Measurements from ENCODE around the gene AUTS2. TPM values are rescaled to one million over a fixed set of nuclear protein-coding genes. Genes with fewer than 3 reads are reported as not detected.

The AUTS2 gene
- total RNA-seq, 1 donor from 2014 or later = 125 TPM

DNA sequence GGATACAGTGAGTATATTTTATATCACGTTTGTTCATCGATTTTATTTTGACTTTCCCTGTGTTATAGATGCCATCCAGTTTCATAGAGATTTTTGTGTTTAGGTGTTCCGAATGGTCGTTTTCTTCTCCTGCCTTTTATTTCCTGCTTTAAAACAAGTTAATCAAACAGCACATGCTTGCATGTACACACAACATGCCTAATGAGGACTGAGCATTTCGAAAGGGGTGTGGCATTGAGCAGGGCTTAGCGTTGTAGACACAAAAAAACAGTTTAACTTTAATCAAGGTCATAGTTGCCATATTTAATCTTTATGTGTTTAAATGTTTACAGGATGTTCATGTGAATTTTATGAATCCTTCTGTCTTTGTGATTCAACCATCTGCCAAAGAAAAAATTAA lies 1103.2 kb downstream of the AUTS2 start:
- Mint-ChIP-seq H3K9me3 (ENCODE audit: low read depth) (no peaks in the 10 kb centered on the region), H3K27ac (no peak overlapping the region), H3K36me3 (ENCODE audit: insufficient read depth) (peaks cover 19% of the 10 kb centered on the region), H3K27me3 (peaks cover 45% of the 10 kb centered on the region), H3K4me1 (ENCODE audit: low read depth) (peaks cover 29% of the 10 kb centered on the region), H3K4me3 (ENCODE audit: low read depth) (no peak overlapping the region)
- DNase-seq (ENCODE audit: low spot score, unreplicated experiment) = no peak
- TF ChIP-seq, protein P1, sequence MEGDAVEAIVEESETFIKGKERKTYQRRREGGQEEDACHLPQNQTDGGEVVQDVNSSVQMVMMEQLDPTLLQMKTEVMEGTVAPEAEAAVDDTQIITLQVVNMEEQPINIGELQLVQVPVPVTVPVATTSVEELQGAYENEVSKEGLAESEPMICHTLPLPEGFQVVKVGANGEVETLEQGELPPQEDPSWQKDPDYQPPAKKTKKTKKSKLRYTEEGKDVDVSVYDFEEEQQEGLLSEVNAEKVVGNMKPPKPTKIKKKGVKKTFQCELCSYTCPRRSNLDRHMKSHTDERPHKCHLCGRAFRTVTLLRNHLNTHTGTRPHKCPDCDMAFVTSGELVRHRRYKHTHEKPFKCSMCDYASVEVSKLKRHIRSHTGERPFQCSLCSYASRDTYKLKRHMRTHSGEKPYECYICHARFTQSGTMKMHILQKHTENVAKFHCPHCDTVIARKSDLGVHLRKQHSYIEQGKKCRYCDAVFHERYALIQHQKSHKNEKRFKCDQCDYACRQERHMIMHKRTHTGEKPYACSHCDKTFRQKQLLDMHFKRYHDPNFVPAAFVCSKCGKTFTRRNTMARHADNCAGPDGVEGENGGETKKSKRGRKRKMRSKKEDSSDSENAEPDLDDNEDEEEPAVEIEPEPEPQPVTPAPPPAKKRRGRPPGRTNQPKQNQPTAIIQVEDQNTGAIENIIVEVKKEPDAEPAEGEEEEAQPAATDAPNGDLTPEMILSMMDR (IDR thresholded peaks at IDR 0.05; ENCODE audit: unreplicated experiment) = no peak

GRCh38 chr7:70701991-70702390 lies 1103.7 kb downstream of the AUTS2 start:
- TF ChIP-seq, protein P1 (IDR thresholded peaks at IDR 0.05; ENCODE audit: unreplicated experiment) = no peak
- H3K9me3 Mint-ChIP-seq (ENCODE audit: low read depth) = no peaks in the 10 kb centered on the region
- no peak for DNase-seq (ENCODE audit: low spot score, unreplicated experiment)
- peaks cover 24% of the 10 kb centered on the region for H3K4me1 Mint-ChIP-seq (ENCODE audit: low read depth)
- H3K27ac Mint-ChIP-seq = no peak overlapping the region
- no peak overlapping the region for H3K4me3 Mint-ChIP-seq (ENCODE audit: low read depth)
- H3K27me3 Mint-ChIP-seq = peaks cover 45% of the 10 kb centered on the region
- peaks cover 19% of the 10 kb centered on the region for H3K36me3 Mint-ChIP-seq (ENCODE audit: insufficient read depth)

GRCh38 chr7:70703785-70704184 lies 1105.5 kb downstream of the AUTS2 start:
- H3K27ac Mint-ChIP-seq = no peak overlapping the region
- H3K4me1 Mint-ChIP-seq (ENCODE audit: low read depth) = peaks cover 20% of the 10 kb centered on the region
- TF ChIP-seq, protein P1 (IDR thresholded peaks at IDR 0.05; ENCODE audit: unreplicated experiment) = no peak

DNA sequence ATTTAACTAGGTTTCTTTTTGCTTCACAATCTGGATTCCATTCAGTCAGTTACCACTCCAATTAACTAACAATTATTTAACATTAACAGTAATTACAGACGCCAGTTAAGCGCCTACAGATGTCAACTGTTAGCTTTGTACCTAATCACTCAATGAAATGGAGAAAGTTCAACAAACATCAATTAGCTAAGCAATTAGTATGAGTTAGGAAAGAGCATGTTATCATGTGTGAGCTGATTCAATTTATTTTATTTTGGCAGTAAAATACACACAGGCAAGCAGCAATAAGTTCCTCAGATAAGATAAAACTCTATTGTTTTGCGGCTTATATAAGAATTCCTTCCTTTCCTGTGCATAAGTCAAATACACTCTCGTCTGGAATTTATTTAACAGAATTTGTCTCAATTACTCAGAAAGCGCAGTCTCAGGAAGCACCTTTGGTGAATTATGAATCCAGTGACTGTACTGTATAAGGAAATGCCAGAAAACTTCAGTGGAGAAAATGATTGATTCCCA lies 1106.6 kb downstream of the AUTS2 start:
- Mint-ChIP-seq H3K4me1 (ENCODE audit: low read depth) (peaks cover 23% of the 10 kb centered on the region), H3K4me3 (ENCODE audit: low read depth) (no peak overlapping the region), H3K27me3 (peaks cover 45% of the 10 kb centered on the region), H3K27ac (no peak overlapping the region), H3K9me3 (ENCODE audit: low read depth) (no peaks in the 10 kb centered on the region), H3K36me3 (ENCODE audit: insufficient read depth) (peaks cover 17% of the 10 kb centered on the region)
- DNase-seq (ENCODE audit: low spot score, unreplicated experiment) = no peak
- TF ChIP-seq, protein P1 (IDR thresholded peaks at IDR 0.05; ENCODE audit: unreplicated experiment) = no peak

More at GRCh38 chr7:70703785-70704184, 1105.5 kb downstream of the AUTS2 start:
- H3K27me3 Mint-ChIP-seq = peaks cover 47% of the 10 kb centered on the region
- no peaks in the 10 kb centered on the region for H3K9me3 Mint-ChIP-seq (ENCODE audit: low read depth)
- no peak for DNase-seq (ENCODE audit: low spot score, unreplicated experiment)
- no peak overlapping the region for H3K4me3 Mint-ChIP-seq (ENCODE audit: low read depth)
- peaks cover 17% of the 10 kb centered on the region for H3K36me3 Mint-ChIP-seq (ENCODE audit: insufficient read depth)

GRCh38 chr7:70706204-70706603 lies 1107.9 kb downstream of the AUTS2 start:
- TF ChIP-seq, protein P1 (IDR thresholded peaks at IDR 0.05; ENCODE audit: unreplicated experiment) = no peak
- Mint-ChIP-seq H3K36me3 (ENCODE audit: insufficient read depth) (peaks cover 17% of the 10 kb centered on the region), H3K4me1 (ENCODE audit: low read depth) (peaks cover 35% of the 10 kb centered on the region), H3K27me3 (peaks cover 54% of the 10 kb centered on the region), H3K9me3 (ENCODE audit: low read depth) (no peaks in the 10 kb centered on the region), H3K4me3 (ENCODE audit: low read depth) (no peak overlapping the region), H3K27ac (no peak overlapping the region)
- no peak for DNase-seq (ENCODE audit: low spot score, unreplicated experiment)
